ENCODE measurements around the gene FRMD4A.

FRMD4A gene

DNA sequence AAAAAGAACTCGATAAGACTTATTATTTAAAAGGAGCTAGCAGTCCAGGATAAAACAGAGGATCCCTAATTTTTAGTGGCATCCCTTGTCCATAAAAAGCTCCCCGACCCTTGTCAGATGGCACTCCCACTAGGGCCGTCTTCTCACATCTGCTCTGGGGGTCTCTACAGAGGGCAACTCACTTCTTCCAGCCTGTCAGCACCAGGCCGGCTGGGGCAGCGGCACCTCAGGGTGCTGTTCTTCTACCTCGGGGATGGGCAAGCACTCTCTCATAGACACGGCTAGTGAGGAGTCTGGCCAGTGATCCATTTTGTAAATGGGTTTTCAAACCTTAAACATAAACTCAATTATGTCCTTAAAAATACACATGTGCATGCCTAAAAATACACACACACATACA lies 609.2 kb downstream of the FRMD4A start:
- TF ChIP-seq, protein P1, sequence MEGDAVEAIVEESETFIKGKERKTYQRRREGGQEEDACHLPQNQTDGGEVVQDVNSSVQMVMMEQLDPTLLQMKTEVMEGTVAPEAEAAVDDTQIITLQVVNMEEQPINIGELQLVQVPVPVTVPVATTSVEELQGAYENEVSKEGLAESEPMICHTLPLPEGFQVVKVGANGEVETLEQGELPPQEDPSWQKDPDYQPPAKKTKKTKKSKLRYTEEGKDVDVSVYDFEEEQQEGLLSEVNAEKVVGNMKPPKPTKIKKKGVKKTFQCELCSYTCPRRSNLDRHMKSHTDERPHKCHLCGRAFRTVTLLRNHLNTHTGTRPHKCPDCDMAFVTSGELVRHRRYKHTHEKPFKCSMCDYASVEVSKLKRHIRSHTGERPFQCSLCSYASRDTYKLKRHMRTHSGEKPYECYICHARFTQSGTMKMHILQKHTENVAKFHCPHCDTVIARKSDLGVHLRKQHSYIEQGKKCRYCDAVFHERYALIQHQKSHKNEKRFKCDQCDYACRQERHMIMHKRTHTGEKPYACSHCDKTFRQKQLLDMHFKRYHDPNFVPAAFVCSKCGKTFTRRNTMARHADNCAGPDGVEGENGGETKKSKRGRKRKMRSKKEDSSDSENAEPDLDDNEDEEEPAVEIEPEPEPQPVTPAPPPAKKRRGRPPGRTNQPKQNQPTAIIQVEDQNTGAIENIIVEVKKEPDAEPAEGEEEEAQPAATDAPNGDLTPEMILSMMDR (IDR thresholded peaks at IDR 0.05; ENCODE audit: control extremely low read depth, extremely low read depth, low read depth, missing control alignments): no peak
- ChIA-PET CTCF (interaction anchor here (1.3 to 3.3 kb wide), 5 partner anchors 8 to 62 kb away, joined by 3 to 14 read pairs (median 5); no protein-coding TSS in a partner anchor), POLR2A (interaction anchor here (0.6 kb wide), 1 partner anchor 1775 kb away, joined by 4 read pairs; no protein-coding TSS in a partner anchor)
- no peak for DNase-seq (ENCODE audit: extremely low spot score)

DNA sequence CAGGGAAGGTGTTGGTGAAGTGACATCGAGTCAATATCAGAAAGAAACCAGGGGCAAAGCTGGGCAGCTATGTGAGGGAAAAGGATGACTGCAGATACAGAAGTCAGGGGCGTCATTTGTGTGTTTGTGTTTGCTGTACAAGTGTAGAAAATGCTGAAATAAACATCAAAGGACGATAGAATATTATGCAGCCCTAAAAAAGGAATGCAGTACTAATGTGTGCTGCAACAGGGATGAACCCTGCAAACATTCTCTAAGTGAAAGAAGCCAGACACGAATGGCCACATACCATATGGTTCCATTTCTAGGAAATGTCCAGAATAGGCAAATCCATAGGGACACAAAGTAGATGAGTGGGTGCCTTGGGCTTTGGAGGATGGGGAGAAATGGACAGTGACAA lies 610.0 kb downstream of the FRMD4A start:
- ChIA-PET CTCF (interaction anchor here (1.5 to 4.0 kb wide), 4 partner anchors 9 to 21 kb away, joined by 3 to 16 read pairs (median 6); no protein-coding TSS in a partner anchor), POLR2A (no interaction called here)
- TF ChIP-seq, protein P1 (IDR thresholded peaks at IDR 0.05; ENCODE audit: control extremely low read depth, extremely low read depth, low read depth, missing control alignments): no peak
- no peak for DNase-seq (ENCODE audit: extremely low spot score)

DNA sequence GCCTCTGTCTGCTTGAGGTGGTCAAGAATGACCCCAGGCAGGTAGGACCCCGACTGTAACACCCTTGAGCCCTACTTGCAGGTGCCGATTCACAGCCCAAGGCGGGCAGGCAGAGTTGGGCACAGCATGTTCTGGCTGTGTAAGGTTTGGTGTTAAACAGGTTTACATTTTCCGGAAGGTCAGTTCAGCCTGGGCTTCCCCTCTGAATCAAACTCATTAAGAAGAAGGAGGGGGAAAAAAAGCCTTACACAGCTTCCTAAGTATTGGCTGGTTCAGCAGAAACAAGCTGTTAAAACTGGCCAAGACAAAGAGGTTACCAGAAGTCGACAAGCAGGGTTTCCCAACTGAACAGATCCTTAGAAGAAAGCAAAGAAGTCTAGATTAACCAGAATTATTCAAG lies 611.3 kb downstream of the FRMD4A start:
- CTCF ChIA-PET: interaction anchor here (0.6 to 4.0 kb wide), 10 partner anchors 8 to 60 kb away, joined by 3 to 21 read pairs (median 4); no protein-coding TSS in a partner anchor
- TF ChIP-seq, protein P1 (IDR thresholded peaks at IDR 0.05; ENCODE audit: control extremely low read depth, extremely low read depth, low read depth, missing control alignments): no peak
- DNase-seq (ENCODE audit: extremely low spot score): no peak
- POLR2A ChIA-PET: interaction anchor here (0.6 kb wide), 1 partner anchor 885 kb away, joined by 4 read pairs; no protein-coding TSS in a partner anchor

DNA sequence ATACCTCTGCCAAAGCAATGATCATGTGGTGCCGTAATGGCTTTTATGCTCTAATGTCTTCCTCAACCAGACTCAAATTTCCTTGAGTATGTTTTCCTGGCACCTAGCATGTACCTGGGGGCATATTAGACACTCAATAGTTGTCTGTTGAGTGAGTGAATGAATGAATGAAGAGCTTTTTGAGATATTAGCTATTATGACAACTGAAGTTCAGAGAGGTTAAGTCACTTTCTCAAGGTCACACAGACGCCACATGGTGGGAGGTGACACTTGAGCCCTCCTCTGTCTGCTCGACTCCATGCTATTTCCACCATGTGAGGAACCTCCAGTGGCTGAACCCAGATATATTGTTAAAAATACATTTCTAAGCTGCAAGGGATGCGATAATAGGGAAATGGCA lies 611.9 kb downstream of the FRMD4A start:
- POLR2A ChIA-PET: no interaction called here
- no peak for DNase-seq (ENCODE audit: extremely low spot score)
- TF ChIP-seq, protein P1 (IDR thresholded peaks at IDR 0.05; ENCODE audit: control extremely low read depth, extremely low read depth, low read depth, missing control alignments): no peak
- CTCF ChIA-PET: interaction anchor here (0.6 to 4.0 kb wide), 9 partner anchors 7 to 59 kb away, joined by 3 to 21 read pairs (median 4); no protein-coding TSS in a partner anchor

DNA sequence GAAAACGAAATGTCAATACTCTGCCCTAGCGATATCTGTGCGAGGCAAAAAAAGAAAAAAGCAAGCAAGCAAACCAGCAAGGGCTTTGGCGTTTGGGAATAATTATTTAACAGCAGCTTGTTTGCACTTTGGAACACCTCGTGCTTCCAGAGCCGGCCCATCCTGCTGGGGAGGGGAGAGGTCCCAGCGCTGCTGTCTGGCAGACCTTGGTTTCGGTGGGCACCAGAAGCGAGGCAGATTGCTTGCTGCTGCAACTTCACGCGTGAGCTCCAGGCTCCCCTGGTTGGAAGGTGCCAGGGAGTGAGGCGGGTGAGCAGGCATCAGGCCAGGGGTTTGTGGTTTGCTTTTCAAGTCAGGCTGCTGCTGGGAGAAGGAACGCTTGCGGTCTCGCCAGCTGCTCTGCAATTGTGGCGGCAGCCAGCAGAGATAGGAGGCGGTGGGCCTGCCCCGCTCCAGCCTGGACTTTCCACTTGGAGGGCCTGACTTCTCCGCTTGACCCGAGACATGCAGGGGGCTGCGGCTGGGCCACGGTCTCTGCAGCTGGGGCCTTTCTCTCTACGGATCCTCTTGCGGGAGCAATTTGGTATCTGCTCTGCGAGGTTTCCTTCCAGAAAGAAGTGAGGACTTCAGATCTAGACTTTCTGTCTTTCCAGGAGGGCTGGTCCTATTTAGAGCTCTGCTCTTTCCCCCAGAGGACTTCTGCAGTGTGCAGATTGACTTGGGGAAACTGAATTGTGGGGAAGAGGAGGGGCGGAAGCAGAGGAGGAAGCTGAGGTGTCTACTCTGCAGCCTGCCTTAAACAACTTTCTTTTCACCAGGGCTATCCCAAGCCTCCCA lies 612.6 kb downstream of the FRMD4A start:
- no peak for DNase-seq (ENCODE audit: extremely low spot score)
- ChIA-PET POLR2A (interaction anchor here (0.6 kb wide), 1 partner anchor 41 kb away, joined by 3 read pairs; no protein-coding TSS in a partner anchor), CTCF (interaction anchor here (1.0 to 4.0 kb wide), 8 partner anchors 9 to 59 kb away, joined by 3 to 21 read pairs (median 4); no protein-coding TSS in a partner anchor)
- TF ChIP-seq, protein P1 (IDR thresholded peaks at IDR 0.05; ENCODE audit: control extremely low read depth, extremely low read depth, low read depth, missing control alignments): no peak

DNA sequence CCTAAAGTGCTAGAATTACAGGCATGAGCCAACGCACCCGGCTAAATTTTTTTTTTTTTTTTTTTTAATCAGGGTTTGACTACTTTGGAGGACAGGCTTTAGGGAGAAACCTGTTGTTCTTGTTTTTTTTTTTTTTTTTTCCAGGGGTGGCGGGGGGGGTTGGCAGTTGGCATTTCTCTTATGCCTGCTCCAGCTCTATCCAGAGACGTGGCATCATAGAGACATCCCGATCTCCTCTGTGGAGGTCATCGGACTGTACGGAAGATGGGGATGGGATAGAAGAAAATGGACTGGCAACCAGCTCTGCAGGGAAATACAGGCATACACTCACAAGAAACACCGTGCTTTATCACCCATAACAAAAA lies 613.2 kb downstream of the FRMD4A start:
- TF ChIP-seq, protein P1 (IDR thresholded peaks at IDR 0.05; ENCODE audit: control extremely low read depth, extremely low read depth, low read depth, missing control alignments): no peak

More for the DNA sequence above, 613.2 kb downstream of the FRMD4A start:
- ChIA-PET CTCF (interaction anchor here (1.0 to 4.0 kb wide), 5 partner anchors 11 to 60 kb away, joined by 3 to 21 read pairs (median 8); no protein-coding TSS in a partner anchor), POLR2A (interaction anchor here (0.6 kb wide), 1 partner anchor 40 kb away, joined by 3 read pairs; no protein-coding TSS in a partner anchor)
- no peak for DNase-seq (ENCODE audit: extremely low spot score)
